ENCODE data around the gene CETN1.

- TF ChIP-seq ATF6 (CRISPR knock-in tag; IDR thresholded peaks at IDR 0.05) (no peak), USF2 (CRISPR knock-in tag; IDR thresholded peaks at IDR 0.05) (no peak), CTCF (IDR thresholded peaks at IDR 0.05) (no peak), PRRX2 (CRISPR knock-in tag; IDR thresholded peaks at IDR 0.05) (no peak), ZNF263 (CRISPR knock-in tag; IDR thresholded peaks at IDR 0.05; ENCODE audit: low read depth) (no peak), ZNF512 (CRISPR knock-in tag; IDR thresholded peaks at IDR 0.05; ENCODE audit: borderline replicate concordance) (no peak), MYBL2 (CRISPR knock-in tag; IDR thresholded peaks at IDR 0.05) (no peak)
These were observed 42.1 kb downstream of the CETN1 start for GRCh38 chr18:622289-622688.

Data from WTC11 (cell line).